ENCODE results near the gene SYK.
A peak's percentile ranks its signal among the peaks of the same experiment; 100 is the strongest.
"Not testable (repeated sequence)": the region's sequence is repeated elsewhere in the genome, so short reads cannot be mapped to it uniquely, and the experiment has no call there.

SYK gene

GRCh38 chr9:90801241-90801972 is at the start of gene SYK:
Gene SYK, plus strand, starts transcription at chr9:90801819. Its CDS starts 42,080 bp downstream, at chr9:90843899.
- peak within 1 kb of the TSS; percentile 99 for H3K27ac ChIP-seq

GRCh38 chr9:90755514-90756371 is 45.9 kb upstream of the SYK start:
- not testable (repeated sequence) for H3K9me3 ChIP-seq (ENCODE audit: severe bottlenecking); H3K36me3 ChIP-seq; H3K27ac ChIP-seq; H3K4me3 ChIP-seq (ENCODE audit: low read depth, low read length); H3K27me3 ChIP-seq (ENCODE audit: insufficient read depth, low read depth, severe bottlenecking)
- peak; percentile 38; the same call in 1 of the 2 replicates for TF ChIP-seq CTCF (IDR thresholded peaks at IDR 0.05; ENCODE audit: low read depth, low read length)
- peak; percentile 72 for DNase-seq

More at GRCh38 chr9:90801241-90801972, at the start of gene SYK:
- peaks cover 10% of the 10 kb centered on the region for H3K36me3 ChIP-seq
- H3K9me3 ChIP-seq (ENCODE audit: severe bottlenecking) = no peaks in the 10 kb centered on the region
- TF ChIP-seq CTCF (IDR thresholded peaks at IDR 0.05; ENCODE audit: low read depth, low read length) = no peak
- H3K4me3 ChIP-seq (ENCODE audit: low read depth, low read length) = peak within 1 kb of the TSS; percentile 95
- peak; percentile 44 for DNase-seq
- H3K27me3 ChIP-seq (ENCODE audit: insufficient read depth, low read depth, severe bottlenecking) = no peaks in the 10 kb centered on the region

GRCh38 chr9:90760577-90760976 is 41.0 kb upstream of the SYK start:
- not testable (repeated sequence) for DNase-seq; H3K27ac ChIP-seq; H3K27me3 ChIP-seq (ENCODE audit: insufficient read depth, low read depth, severe bottlenecking); H3K9me3 ChIP-seq (ENCODE audit: severe bottlenecking); H3K36me3 ChIP-seq; H3K4me3 ChIP-seq (ENCODE audit: low read depth, low read length)

- no peak overlapping the region for H3K4me3 ChIP-seq (ENCODE audit: low read depth, low read length)
- TF ChIP-seq CTCF (IDR thresholded peaks at IDR 0.05; ENCODE audit: low read depth, low read length) = no peak
- peaks cover 22% of the 10 kb centered on the region for H3K9me3 ChIP-seq (ENCODE audit: severe bottlenecking)
- no peaks in the 10 kb centered on the region for H3K36me3 ChIP-seq
- DNase-seq = no peak
- H3K27ac ChIP-seq = no peak overlapping the region
- no peaks in the 10 kb centered on the region for H3K27me3 ChIP-seq (ENCODE audit: insufficient read depth, low read depth, severe bottlenecking)
These were observed 34.9 kb upstream of the SYK start for GRCh38 chr9:90766731-90767130.

GRCh38 chr9:90767523-90768100 is 34.0 kb upstream of the SYK start:
- H3K36me3 ChIP-seq = no peaks in the 10 kb centered on the region
- H3K4me3 ChIP-seq (ENCODE audit: low read depth, low read length) = no peak overlapping the region
- no peak overlapping the region for H3K27ac ChIP-seq
- no peak for DNase-seq
- peaks cover 22% of the 10 kb centered on the region for H3K9me3 ChIP-seq (ENCODE audit: severe bottlenecking)
- no peak for TF ChIP-seq CTCF (IDR thresholded peaks at IDR 0.05; ENCODE audit: low read depth, low read length)
- H3K27me3 ChIP-seq (ENCODE audit: insufficient read depth, low read depth, severe bottlenecking) = no peaks in the 10 kb centered on the region

GRCh38 chr9:90770182-90770738 is 31.4 kb upstream of the SYK start:
- H3K27ac ChIP-seq = no peak overlapping the region
- no peak for DNase-seq
- no peaks in the 10 kb centered on the region for H3K36me3 ChIP-seq
- no peak overlapping the region for H3K4me3 ChIP-seq (ENCODE audit: low read depth, low read length)
- TF ChIP-seq CTCF (IDR thresholded peaks at IDR 0.05; ENCODE audit: low read depth, low read length) = no peak
- peaks cover 22% of the 10 kb centered on the region for H3K9me3 ChIP-seq (ENCODE audit: severe bottlenecking)
- H3K27me3 ChIP-seq (ENCODE audit: insufficient read depth, low read depth, severe bottlenecking) = no peaks in the 10 kb centered on the region

Measured in WERI-Rb-1 (cell line).